HEK293T (cell line): ENCODE measurements around the gene KLHDC10.
"Not testable (repeated sequence)": the region's sequence is repeated elsewhere in the genome, so short reads cannot be mapped to it uniquely, and the experiment has no call there.

ENCODE experiments used
- CTCF ChIA-PET: fragments of 350-600 bp; formaldehyde crosslinking; extraction: SDS; loops from one replicate; lab custom pipeline; 2021; ENCODE audit warnings: antibody characterized with exemption, inconsistent platforms; lab: Yijun Ruan, JAX
- POLR2A ChIA-PET: fragments of 350-600 bp; formaldehyde crosslinking; extraction: SDS; loops from one replicate; lab custom pipeline; 2020; ENCODE audit warnings: antibody characterized with exemption, inconsistent platforms; lab: Yijun Ruan, JAX
- DNase-seq: peaks from one replicate; pipeline ENCODE4 v3.0.0; 2012; ENCODE audit warnings: mixed read lengths; ENCODE audit errors: extremely low spot score
- ARNT ChIP-seq: fragments of 450-650 bp; IDR thresholded peaks from 2 replicates; pipeline ENCODE4 v1.6.1; 2017; ENCODE audit warnings: mild to moderate bottlenecking
- BHLHE40 ChIP-seq: fragments of 450-650 bp; IDR thresholded peaks from 2 replicates; pipeline ENCODE4 v1.6.1; 2016; ENCODE audit warnings: mild to moderate bottlenecking, moderate library complexity, borderline replicate concordance
- CTBP1 ChIP-seq: fragments of 450-650 bp; IDR thresholded peaks from 2 replicates; pipeline ENCODE4 v1.6.1; 2016; ENCODE audit warnings: borderline replicate concordance
- ELF4 ChIP-seq: fragments of 450-650 bp; IDR thresholded peaks from 2 replicates; pipeline ENCODE4 v1.6.1; 2017; ENCODE audit warnings: antibody characterized with exemption
- FOXA1 ChIP-seq: fragments of 450-650 bp; IDR thresholded peaks from 2 replicates; pipeline ENCODE4 v1.6.1; 2016; ENCODE audit warnings: mild to moderate bottlenecking
- FOXK2 ChIP-seq: fragments of 450-650 bp; IDR thresholded peaks from 2 replicates; pipeline ENCODE4 v1.6.1; 2016; ENCODE audit warnings: mild to moderate bottlenecking
- FOXM1 ChIP-seq: fragments of 450-650 bp; IDR thresholded peaks from 2 replicates; pipeline ENCODE4 v1.6.1; 2017; ENCODE audit warnings: mild to moderate bottlenecking, borderline replicate concordance
- HDGF ChIP-seq: fragments of 450-650 bp; IDR thresholded peaks from 2 replicates; pipeline ENCODE4 v1.6.1; 2017; ENCODE audit warnings: antibody characterized with exemption, borderline replicate concordance
- L3MBTL2 ChIP-seq: fragments of 450-650 bp; conservative IDR thresholded peaks from 2 replicates; pipeline ENCODE4 v1.6.1; 2016; ENCODE audit warnings: mild to moderate bottlenecking
- LEF1 ChIP-seq: fragments of 450-650 bp; IDR thresholded peaks from 2 replicates; pipeline ENCODE4 v1.6.1; 2017; ENCODE audit warnings: mild to moderate bottlenecking, borderline replicate concordance
- NFRKB ChIP-seq: fragments of 450-650 bp; IDR thresholded peaks from 2 replicates; pipeline ENCODE4 v1.6.1; 2016; ENCODE audit warnings: mild to moderate bottlenecking, moderate library complexity
- PKNOX1 ChIP-seq: fragments of 450-650 bp; IDR thresholded peaks from 2 replicates; pipeline ENCODE4 v1.6.1; 2016
- SP1 ChIP-seq: fragments of 450-650 bp; IDR thresholded peaks from 2 replicates; pipeline ENCODE4 v1.6.1; 2017
- SUZ12 ChIP-seq: fragments of 450-650 bp; IDR thresholded peaks from 2 replicates; pipeline ENCODE4 v1.6.1; 2016; ENCODE audit warnings: mild to moderate bottlenecking
- TARDBP ChIP-seq: fragments of 450-650 bp; IDR thresholded peaks from 2 replicates; pipeline ENCODE4 v1.6.1; 2016
- ZNF384 ChIP-seq: fragments of 450-650 bp; IDR thresholded peaks from 2 replicates; pipeline ENCODE4 v1.6.1; 2016

The KLHDC10 gene

GRCh38 chr7:130070861-130071622 is 708 bp downstream of the KLHDC10 start:
- CTCF ChIA-PET: interaction anchor here (2.1 kb wide), 1 partner anchor 25 kb away, joined by 5 read pairs; no protein-coding TSS in a partner anchor

GRCh38 chr7:130071701-130072622 is 1.6 kb downstream of the KLHDC10 start:
- ChIA-PET POLR2A (interaction anchor here (1.0 to 1.9 kb wide), 3 partner anchors 121 to 133 kb away, joined by 3 to 15 read pairs (median 6); partner anchors contain the start of gene TMEM209), CTCF (interaction anchor here (0.5 to 2.1 kb wide), 6 partner anchors 8 to 212 kb away, joined by 3 to 5 read pairs (median 3); no protein-coding TSS in a partner anchor)
- DNase-seq: peak; percentile 70

More at GRCh38 chr7:130070861-130071622, 708 bp downstream of the KLHDC10 start:
- TF ChIP-seq ARNT: no peak
- TF ChIP-seq SUZ12: no peak
- no peak for TF ChIP-seq CTBP1
- TF ChIP-seq NFRKB: no peak
- no peak for TF ChIP-seq FOXK2
- no peak for TF ChIP-seq FOXA1
- no peak for TF ChIP-seq SP1
- POLR2A ChIA-PET: interaction anchor here (0.6 to 2.4 kb wide), 14 partner anchors 10 to 686 kb away, joined by 3 to 24 read pairs (median 3); partner anchors contain the start of genes TMEM209 and ZC3HC1
- DNase-seq: peak; percentile 15

GRCh38 chr7:130079846-130080394 is 9.6 kb downstream of the KLHDC10 start:
- ChIA-PET CTCF (interaction anchor here (0.9 kb wide), 1 partner anchor 8 kb away, joined by 3 read pairs; no protein-coding TSS in a partner anchor), POLR2A (no interaction called here)
- DNase-seq: no peak
- TF ChIP-seq ELF4 (no peak), BHLHE40 (no peak), ZNF384 (no peak), LEF1 (no peak), L3MBTL2 (no peak), FOXA1 (no peak), HDGF (no peak), NFRKB (no peak), SUZ12 (no peak), SP1 (no peak), TARDBP (no peak), PKNOX1 (no peak), FOXM1 (no peak), CTBP1 (no peak), FOXK2 (no peak), ARNT (no peak)

More at GRCh38 chr7:130071701-130072622, 1.6 kb downstream of the KLHDC10 start:
- TF ChIP-seq HDGF: no peak
- no peak for TF ChIP-seq NFRKB
- no peak for TF ChIP-seq PKNOX1
- TF ChIP-seq L3MBTL2: no peak
- no peak for TF ChIP-seq ZNF384
- no peak for TF ChIP-seq BHLHE40
- TF ChIP-seq FOXA1: no peak
- no peak for TF ChIP-seq FOXK2
- no peak for TF ChIP-seq LEF1
- no peak for TF ChIP-seq ELF4
- TF ChIP-seq SP1: no peak
- no peak for TF ChIP-seq CTBP1
- no peak for TF ChIP-seq FOXM1
- TF ChIP-seq ARNT: no peak
- no peak for TF ChIP-seq TARDBP
- TF ChIP-seq SUZ12: no peak

GRCh38 chr7:130083497-130083896 is 13.2 kb downstream of the KLHDC10 start:
- POLR2A ChIA-PET: interaction anchor here (1.3 kb wide), 1 partner anchor 14 kb away, joined by 3 read pairs; no protein-coding TSS in a partner anchor
- DNase-seq, CTCF ChIA-PET: not testable (repeated sequence)

GRCh38 chr7:130084037-130084875 is 13.9 kb downstream of the KLHDC10 start:
- TF ChIP-seq LEF1: no peak
- peak; percentile 84 for TF ChIP-seq PKNOX1
- TF ChIP-seq SP1: no peak
- TF ChIP-seq ARNT: no peak
- peak; percentile 27 for DNase-seq
- CTCF ChIA-PET: interaction anchor here (0.6 to 0.8 kb wide), 2 partner anchors 12 to 99 kb away, joined by 3 to 5 read pairs; no protein-coding TSS in a partner anchor
- POLR2A ChIA-PET: interaction anchor here (1.3 kb wide), 1 partner anchor 15 kb away, joined by 3 read pairs; no protein-coding TSS in a partner anchor

GRCh38 chr7:130085235-130085634 is 14.9 kb downstream of the KLHDC10 start:
- CTCF ChIA-PET: interaction anchor here (0.6 kb wide), 1 partner anchor 98 kb away, joined by 5 read pairs; no protein-coding TSS in a partner anchor
- POLR2A ChIA-PET, DNase-seq: not testable (repeated sequence)
